ENCODE measurements around the gene EIF5A2.

EIF5A2 gene

GRCh38 chr3:170869645-170870593, 38.5 kb downstream of the EIF5A2 start, which contains the start of gene RPL22L1:
TSS of gene RPL22L1 (minus strand) at chr3:170870195. CDS start at chr3:170870167, 28 bp downstream.
- Mint-ChIP-seq H3K27me3 (no peaks in the 10 kb centered on the region), H3K27ac (peak within 1 kb of the TSS; percentile 99), H3K4me1 (peaks cover 17% of the 10 kb centered on the region), H3K9me3 (no peaks in the 10 kb centered on the region), H3K36me3 (peaks cover 33% of the 10 kb centered on the region), H3K4me3 (peak within 1 kb of the TSS; percentile 97)

- no peaks in the 10 kb centered on the region for H3K27me3 Mint-ChIP-seq
- H3K36me3 Mint-ChIP-seq, result peaks cover 35% of the 10 kb centered on the region
Measured at GRCh38 chr3:170869239-170869590, 39.2 kb downstream of the EIF5A2 start.

GRCh38 chr3:170868577-170869238, 39.7 kb downstream of the EIF5A2 start:
- Mint-ChIP-seq H3K27ac (peak overlapping the region; percentile 99), H3K9me3 (no peaks in the 10 kb centered on the region), H3K36me3 (peaks cover 33% of the 10 kb centered on the region), H3K4me1 (peaks cover 17% of the 10 kb centered on the region), H3K27me3 (no peaks in the 10 kb centered on the region), H3K4me3 (peak overlapping the region; percentile 97)

More at GRCh38 chr3:170869239-170869590, 39.2 kb downstream of the EIF5A2 start:
- H3K27ac Mint-ChIP-seq, result peak overlapping the region; percentile 99
- no peaks in the 10 kb centered on the region for H3K9me3 Mint-ChIP-seq
- H3K4me3 Mint-ChIP-seq, result peak overlapping the region; percentile 97
- H3K4me1 Mint-ChIP-seq, result peaks cover 17% of the 10 kb centered on the region

- Mint-ChIP-seq H3K27ac (peak overlapping the region; percentile 87), H3K4me3 (peak overlapping the region; percentile 97), H3K9me3 (no peaks in the 10 kb centered on the region), H3K4me1 (peaks cover 17% of the 10 kb centered on the region), H3K27me3 (no peaks in the 10 kb centered on the region), H3K36me3 (peaks cover 33% of the 10 kb centered on the region)
Measured at GRCh38 chr3:170867143-170867937, 41.1 kb downstream of the EIF5A2 start.

- Mint-ChIP-seq H3K27ac (peak overlapping the region; percentile 87), H3K36me3 (peaks cover 33% of the 10 kb centered on the region), H3K4me3 (peak overlapping the region; percentile 97)
Measured at GRCh38 chr3:170866499-170866898, 41.9 kb downstream of the EIF5A2 start.

GRCh38 chr3:170865209-170866094, 43.0 kb downstream of the EIF5A2 start:
- peaks cover 33% of the 10 kb centered on the region for H3K36me3 Mint-ChIP-seq
- H3K4me3 Mint-ChIP-seq, result peak overlapping the region; percentile 26
- H3K9me3 Mint-ChIP-seq, result no peaks in the 10 kb centered on the region
- H3K4me1 Mint-ChIP-seq, result peaks cover 13% of the 10 kb centered on the region
- H3K27ac Mint-ChIP-seq, result peak overlapping the region; percentile 55
- no peaks in the 10 kb centered on the region for H3K27me3 Mint-ChIP-seq

More at GRCh38 chr3:170866499-170866898, 41.9 kb downstream of the EIF5A2 start:
- no peaks in the 10 kb centered on the region for H3K27me3 Mint-ChIP-seq
- H3K9me3 Mint-ChIP-seq, result no peaks in the 10 kb centered on the region
- H3K4me1 Mint-ChIP-seq, result peaks cover 17% of the 10 kb centered on the region

GRCh38 chr3:170864525-170865208, 43.8 kb downstream of the EIF5A2 start:
- H3K4me1 Mint-ChIP-seq, result peaks cover 13% of the 10 kb centered on the region
- no peaks in the 10 kb centered on the region for H3K27me3 Mint-ChIP-seq
- peak overlapping the region; percentile 24 for H3K27ac Mint-ChIP-seq
- no peaks in the 10 kb centered on the region for H3K9me3 Mint-ChIP-seq
- no peak overlapping the region for H3K4me3 Mint-ChIP-seq
- peaks cover 29% of the 10 kb centered on the region for H3K36me3 Mint-ChIP-seq

- H3K27me3 Mint-ChIP-seq, result no peaks in the 10 kb centered on the region
- peaks cover 22% of the 10 kb centered on the region for H3K36me3 Mint-ChIP-seq
- no peaks in the 10 kb centered on the region for H3K9me3 Mint-ChIP-seq
- no peak overlapping the region for H3K4me3 Mint-ChIP-seq
- H3K4me1 Mint-ChIP-seq, result peaks cover 13% of the 10 kb centered on the region
- H3K27ac Mint-ChIP-seq, result peak overlapping the region; percentile 24
Measured at GRCh38 chr3:170863816-170864215, 44.6 kb downstream of the EIF5A2 start.

GRCh38 chr3:170862618-170863374, 45.6 kb downstream of the EIF5A2 start:
- H3K4me1 Mint-ChIP-seq, result peaks cover 16% of the 10 kb centered on the region
- peaks cover 19% of the 10 kb centered on the region for H3K36me3 Mint-ChIP-seq
- no peak overlapping the region for H3K4me3 Mint-ChIP-seq

GRCh38 chr3:170858599-170858998, 49.8 kb downstream of the EIF5A2 start:
- Mint-ChIP-seq H3K9me3 (no peaks in the 10 kb centered on the region), H3K4me1 (peaks cover 9% of the 10 kb centered on the region), H3K27me3 (no peaks in the 10 kb centered on the region), H3K4me3 (no peak overlapping the region), H3K36me3 (no peaks in the 10 kb centered on the region), H3K27ac (no peak overlapping the region)

More at GRCh38 chr3:170862618-170863374, 45.6 kb downstream of the EIF5A2 start:
- H3K27me3 Mint-ChIP-seq, result no peaks in the 10 kb centered on the region
- no peaks in the 10 kb centered on the region for H3K9me3 Mint-ChIP-seq
- peak overlapping the region; percentile 66 for H3K27ac Mint-ChIP-seq

- H3K9me3 Mint-ChIP-seq, result no peaks in the 10 kb centered on the region
- H3K27me3 Mint-ChIP-seq, result no peaks in the 10 kb centered on the region
- H3K4me1 Mint-ChIP-seq, result peaks cover 4% of the 10 kb centered on the region
- no peaks in the 10 kb centered on the region for H3K36me3 Mint-ChIP-seq
- no peak overlapping the region for H3K4me3 Mint-ChIP-seq
- no peak overlapping the region for H3K27ac Mint-ChIP-seq
Measured at GRCh38 chr3:170852324-170852723, 56.1 kb downstream of the EIF5A2 start.

- Mint-ChIP-seq H3K9me3 (peaks cover 9% of the 10 kb centered on the region), H3K4me1 (no peaks in the 10 kb centered on the region), H3K36me3 (no peaks in the 10 kb centered on the region), H3K27ac (no peak overlapping the region), H3K27me3 (peaks cover 4% of the 10 kb centered on the region), H3K4me3 (no peak overlapping the region)
Measured at GRCh38 chr3:170848292-170848917, 60.0 kb downstream of the EIF5A2 start.

- Mint-ChIP-seq H3K27me3 (peaks cover 5% of the 10 kb centered on the region), H3K4me1 (no peaks in the 10 kb centered on the region), H3K36me3 (no peaks in the 10 kb centered on the region), H3K9me3 (peaks cover 9% of the 10 kb centered on the region), H3K27ac (no peak overlapping the region), H3K4me3 (no peak overlapping the region)
Measured at GRCh38 chr3:170844377-170844776, 64.1 kb downstream of the EIF5A2 start.
